HG03342 (cell line): ENCODE results near the gene ANTKMT.
"Not testable (repeated sequence)": the region's sequence is repeated elsewhere in the genome, so short reads cannot be mapped to it uniquely, and the experiment has no call there.

Experiments
- ATAC-seq: cut with Tn5 transposase; IDR thresholded peaks from one replicate; pipeline ENCODE4 v1.9.1; 2021; ENCODE audit warnings: mild to moderate bottlenecking, moderate library complexity; ENCODE audit not compliant: unreplicated experiment

Gene ANTKMT

DNA sequence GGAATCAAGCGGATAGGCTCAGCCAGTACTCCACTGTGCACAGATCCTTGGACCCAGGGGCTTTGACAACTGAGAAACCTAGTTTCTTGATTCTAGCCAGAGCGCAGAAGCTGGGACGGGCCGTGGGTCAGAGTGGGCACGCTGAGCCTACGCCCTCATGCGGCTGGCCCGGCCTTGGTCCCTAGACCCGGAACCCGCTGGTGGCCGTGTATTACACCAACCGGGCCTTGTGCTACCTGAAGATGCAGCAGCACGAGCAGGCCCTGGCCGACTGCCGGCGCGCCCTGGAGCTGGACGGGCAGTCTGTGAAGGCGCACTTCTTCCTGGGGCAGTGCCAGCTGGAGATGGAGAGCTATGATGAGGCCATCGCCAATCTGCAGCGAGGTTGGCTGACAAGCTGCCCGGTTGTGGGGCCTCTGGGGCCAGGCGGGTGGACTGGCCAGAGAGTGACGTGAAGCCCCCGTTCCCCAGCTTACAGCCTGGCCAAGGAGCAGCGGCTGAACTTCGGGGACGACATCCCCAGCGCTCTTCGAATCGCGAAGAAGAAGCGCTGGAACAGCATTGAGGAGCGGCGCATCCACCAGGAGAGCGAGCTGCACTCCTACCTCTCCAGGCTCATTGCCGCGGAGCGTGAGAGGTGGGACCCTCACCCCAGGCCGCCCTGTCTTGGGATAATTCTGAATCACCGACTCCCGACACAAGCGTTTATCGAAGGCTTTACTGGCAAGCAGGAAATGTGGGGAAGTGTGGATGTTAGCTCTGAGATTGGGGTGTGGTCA lies 39.8 kb upstream of the ANTKMT start:
- ATAC-seq = no peak

DNA sequence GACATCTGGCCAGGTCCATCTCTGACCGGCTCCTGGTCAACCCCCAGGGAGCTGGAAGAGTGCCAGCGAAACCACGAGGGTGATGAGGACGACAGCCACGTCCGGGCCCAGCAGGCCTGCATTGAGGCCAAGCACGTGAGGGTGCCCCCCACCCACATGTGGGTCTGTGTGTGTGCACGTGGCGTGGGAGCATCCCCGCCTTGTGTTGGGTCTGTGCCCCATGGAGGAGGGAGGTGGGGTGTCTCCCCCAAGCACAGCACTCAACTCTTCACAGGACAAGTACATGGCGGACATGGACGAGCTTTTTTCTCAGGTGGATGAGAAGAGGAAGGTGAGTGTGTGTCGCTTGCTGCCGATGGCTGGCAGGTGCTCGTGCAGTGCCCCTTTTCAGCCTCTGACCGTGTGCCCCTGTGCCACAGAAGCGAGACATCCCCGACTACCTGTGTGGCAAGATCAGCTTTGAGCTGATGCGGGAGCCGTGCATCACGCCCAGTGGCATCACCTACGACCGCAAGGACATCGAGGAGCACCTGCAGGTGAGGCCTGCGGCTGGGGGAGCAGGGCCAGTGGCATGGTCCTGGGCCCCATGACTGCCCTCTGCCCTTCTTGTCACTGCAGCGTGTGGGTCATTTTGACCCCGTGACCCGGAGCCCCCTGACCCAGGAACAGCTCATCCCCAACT lies 39.1 kb upstream of the ANTKMT start:
- no peak for ATAC-seq

DNA sequence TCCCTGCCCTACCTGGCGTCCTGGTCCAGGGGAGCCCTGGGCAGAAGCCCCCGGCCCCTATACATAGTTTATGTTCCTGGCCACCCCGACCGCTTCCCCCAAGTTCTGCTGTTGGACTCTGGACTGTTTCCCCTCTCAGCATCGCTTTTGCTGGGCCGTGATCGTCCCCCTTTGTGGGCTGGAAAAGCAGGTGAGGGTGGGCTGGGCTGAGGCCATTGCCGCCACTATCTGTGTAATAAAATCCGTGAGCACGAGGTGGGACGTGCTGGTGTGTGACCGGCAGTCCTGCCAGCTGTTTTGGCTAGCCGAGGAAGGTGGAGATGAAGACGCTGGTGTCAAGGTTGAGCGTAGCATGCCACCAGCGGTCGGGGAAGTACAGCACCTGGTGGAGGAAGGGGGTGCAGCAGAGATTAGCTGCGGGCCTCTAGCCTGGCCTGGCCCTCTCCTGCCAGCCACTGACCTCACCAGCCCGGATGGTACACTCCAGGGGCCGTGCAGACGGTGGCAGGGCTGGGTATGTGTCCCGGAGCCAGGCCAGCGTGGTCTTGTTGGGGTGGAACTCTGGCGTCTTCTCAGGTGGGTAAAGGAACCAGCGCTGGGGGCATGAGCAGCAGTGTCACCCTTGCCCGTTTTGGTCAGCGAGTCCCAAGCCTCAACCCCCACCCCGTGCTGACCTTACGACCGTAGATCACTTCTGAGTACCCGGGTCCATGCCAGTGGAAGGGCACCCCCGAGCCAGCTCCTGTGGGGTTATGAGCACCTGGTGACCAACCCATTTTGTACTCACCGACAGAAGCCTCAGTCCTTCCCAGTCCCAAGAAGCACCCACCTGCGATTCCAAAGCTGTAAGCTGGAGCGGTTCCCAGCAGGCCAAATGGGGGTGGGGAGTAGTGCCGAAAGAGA lies 38.2 kb upstream of the ANTKMT start:
- no peak for ATAC-seq

DNA sequence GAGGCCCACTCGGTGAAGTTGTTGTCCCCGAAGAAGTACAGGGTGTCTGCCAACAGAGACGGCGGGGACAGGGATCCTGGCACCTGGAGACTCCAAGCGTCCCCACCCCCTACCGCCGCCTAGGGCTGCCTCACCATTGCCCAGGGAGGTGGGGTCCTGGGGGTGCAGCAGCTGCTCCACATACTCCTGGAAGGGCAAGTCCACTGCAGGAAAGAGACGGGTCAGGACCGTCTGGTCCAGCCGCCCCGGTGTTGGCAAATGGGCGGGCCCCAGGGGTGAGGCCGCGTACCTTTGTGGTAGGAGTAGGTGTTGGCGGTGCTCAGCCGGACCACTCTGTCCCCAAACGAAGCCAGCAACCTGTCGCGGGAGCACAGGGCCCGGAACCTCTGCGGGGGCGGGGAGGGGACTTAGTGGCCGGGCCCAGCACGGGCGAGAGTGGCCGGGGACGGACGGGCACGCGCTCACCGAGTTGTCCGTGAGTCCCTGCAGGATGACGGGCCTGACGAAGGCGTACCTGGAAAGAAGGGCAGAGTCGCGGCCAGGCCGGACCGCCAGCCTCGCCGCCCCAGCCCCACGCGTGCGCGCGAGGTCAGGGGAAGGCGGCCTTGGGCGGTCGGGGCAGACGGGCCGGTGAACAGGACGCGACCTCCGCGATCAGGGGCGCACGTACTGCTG lies 37.4 kb upstream of the ANTKMT start:
- no peak for ATAC-seq

DNA sequence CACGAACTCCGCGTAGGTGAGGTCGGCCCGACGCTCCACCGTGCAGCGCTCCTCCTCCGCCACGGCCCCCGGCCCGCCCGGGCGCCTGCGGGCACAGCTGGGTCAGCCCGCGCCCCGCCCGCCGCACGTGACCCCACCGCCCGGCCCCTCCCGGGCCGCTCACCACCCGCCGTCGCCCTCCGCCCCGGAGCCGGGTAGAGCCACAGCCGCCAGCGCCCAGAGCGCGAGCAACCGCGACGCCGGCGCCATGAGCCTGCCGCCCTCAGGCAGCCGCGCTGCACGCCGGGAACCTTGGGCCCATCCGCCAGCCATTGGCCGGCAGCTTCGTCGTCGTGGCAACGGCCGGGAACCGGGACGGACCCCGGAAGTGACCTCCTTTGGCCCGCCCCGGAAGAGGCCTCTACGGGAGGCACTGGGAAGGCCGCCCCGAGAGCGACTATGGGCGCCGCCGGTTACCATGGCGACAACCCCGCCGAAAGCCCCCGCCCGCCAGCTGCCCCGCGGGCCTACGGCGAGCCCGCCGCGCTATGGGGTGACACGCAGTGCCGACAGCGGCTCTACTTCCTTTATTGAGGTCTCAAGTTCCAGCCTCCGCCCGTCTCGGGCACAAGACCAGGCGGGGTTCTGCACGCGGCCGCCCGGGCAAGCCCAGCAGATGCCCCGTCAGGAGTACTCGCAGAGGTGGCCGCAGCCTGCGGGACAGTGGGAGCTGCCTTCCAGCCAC lies 36.7 kb upstream of the ANTKMT start, which contains the start of gene JMJD8:
Gene JMJD8 (minus strand): TSS at position 264 of the 724 bp plus-strand sequence. CDS start 15 bp downstream, at position 249.
- peak; percentile 61 for ATAC-seq

DNA sequence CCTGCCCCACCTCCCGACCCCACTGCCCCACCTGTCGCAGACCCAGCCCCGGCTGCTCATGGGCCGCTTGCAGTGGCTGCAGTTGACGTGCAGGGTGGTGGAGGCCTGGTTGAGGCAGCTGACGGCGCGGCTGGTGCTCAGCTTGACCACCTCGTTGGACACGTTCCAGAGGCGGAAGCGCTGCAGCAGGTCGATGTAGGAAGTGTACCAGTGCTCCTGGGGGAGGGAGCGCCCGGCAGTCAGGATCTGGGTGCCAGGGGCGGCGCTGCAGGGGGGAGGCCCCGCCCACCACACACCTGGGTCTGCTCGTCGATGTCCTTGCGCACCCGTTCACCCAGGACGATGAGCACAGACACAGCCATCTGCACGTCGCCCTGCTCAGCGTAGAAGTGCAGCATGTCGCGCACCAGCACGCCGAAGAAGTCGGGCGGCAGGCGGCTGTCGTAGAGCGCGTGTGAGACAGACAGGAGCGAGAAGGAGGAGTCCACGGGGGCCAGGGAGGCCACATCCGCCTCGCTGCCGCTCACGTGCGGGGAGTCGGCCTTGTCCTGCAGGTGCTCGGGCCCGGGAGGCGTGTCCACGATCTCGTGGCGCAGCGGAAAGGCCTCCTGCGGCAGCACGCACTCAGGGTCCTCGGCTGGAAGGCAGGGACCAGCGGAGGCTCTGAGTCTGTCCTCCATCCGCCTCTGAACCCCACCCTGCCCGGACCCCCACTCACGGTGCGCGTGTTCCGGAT lies 35.8 kb upstream of the ANTKMT start:
- ATAC-seq = no peak

DNA sequence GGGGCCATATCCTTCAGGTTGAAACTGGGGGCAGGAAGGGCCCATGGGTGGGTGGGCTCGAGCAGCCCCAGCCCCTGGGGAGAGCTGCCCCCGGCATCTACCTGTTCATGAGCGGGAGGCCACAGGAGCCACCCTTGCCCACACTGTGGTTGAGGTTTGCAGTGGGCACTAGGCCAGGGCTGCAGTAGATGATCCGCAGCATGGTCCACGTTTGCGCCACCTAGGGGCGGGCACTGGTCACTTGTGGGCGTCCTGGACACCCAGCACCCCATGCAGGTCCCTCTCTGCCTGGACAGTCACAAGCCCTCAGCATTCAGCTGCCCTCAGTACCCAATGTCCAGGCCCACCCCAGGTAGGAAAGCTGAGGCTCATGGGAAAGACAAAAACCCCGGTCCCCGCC lies 35.0 kb upstream of the ANTKMT start:
- no peak for ATAC-seq

DNA sequence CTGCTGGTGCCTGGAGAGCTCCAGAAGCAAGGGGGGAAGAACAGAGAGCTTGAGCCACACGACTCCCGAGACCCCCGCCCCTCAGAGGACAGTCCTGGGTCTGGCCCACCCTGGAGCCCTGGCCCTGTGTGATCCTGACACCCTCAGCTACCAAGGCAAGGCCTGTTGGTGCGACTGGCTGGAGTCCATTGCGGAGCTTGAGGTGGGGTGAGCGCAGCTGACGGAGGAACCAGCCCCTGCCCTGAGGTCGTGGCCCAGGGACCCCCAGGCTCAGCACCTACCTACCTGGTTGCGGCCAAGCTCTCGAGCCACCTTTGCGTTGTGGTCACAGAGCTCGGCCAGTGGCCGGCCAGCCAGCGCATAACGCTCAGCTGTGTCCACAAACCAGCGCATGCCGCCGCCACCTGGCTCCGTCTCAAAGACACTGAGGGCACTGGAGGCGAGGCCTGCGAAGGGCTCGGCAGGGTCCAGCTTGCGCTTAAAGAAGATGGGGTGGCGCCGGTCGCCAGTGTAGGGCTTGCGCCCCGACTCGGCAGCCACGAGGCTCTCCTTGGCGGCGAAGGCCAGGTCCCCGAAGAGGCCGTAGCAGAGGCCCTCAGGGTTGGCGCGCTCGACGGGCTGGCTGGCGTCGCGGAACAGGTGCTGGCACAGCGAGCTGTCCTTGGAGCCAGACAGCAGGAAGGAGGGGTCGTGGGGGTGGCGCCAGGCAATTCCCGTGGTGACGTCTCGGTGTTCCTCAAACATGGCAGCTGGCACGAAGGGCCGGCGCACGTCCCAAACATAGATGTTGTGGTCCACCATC lies 34.3 kb upstream of the ANTKMT start:
- no peak for ATAC-seq

DNA sequence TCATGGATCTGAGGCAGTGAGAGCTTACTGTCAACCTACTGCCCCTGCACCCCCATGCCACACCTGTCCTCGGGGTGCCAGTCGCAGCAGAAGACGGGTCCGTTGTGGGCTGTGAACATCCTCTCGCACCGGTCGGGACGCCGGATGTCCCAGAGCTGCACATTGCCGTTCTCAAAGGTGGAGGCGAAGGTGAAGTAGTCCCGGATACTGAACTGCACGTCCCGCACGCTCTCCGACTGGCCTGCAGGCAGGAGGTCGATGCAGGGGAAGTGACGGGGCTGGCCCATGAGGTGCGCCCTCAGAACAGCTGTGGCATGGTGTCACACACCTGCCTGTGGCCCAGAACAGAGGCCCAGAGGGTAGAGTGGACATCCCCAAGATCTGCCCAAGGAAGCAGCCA lies 33.4 kb upstream of the ANTKMT start:
- no peak for ATAC-seq

DNA sequence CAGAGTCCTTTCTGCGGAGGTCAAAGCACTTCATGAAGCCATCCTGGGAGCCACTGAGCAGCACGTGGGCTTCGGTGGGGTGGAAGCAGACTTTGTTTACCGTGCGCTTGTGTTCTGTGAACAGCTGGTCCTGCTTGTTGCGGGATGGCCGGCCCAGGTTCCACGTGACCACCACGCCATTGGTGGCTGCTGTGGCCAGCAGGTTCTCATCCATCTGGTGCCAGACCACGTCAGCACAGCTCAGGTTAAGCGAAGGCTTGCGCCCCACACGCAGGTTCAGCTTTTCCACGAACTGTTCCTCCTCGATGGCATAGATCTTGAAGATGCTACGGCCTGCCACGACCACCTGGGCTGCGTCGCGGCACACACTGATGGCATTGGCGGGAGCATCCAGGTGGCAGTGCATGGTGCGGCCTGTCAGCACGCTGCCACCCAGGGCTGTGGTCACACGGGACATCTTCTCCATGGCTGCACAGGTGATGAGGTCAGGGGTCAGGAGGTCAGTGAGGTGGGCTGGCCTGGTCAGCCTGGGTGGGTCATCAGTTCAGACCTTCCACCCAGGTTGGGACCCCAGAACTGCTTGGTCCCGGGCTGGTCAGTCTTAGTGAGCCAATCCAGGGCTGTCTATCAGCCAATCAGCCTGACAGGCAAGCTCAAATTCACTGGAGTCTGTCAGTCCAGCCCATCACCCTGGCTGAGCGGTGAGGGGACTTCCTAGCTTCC lies 31.6 kb upstream of the ANTKMT start:
- no peak for ATAC-seq

DNA sequence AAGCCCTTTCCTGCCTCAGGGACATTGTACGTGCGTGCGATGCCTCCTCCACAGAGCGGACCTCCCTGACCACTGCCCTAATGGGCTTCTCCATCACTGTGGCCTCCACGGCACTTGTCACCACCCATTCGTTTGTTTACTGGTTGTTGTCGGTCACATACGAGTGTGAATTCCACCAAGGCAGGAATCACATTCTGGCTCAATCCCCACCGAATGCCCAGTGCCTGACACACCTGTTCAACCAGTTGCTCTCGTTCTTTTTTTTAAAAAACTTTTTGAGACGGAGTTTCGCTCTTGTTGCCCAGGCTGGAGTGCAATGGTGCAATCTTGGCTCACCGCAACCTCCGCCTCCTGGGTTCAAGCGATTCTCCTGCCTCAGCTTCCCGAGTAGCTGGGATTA lies 29.7 kb upstream of the ANTKMT start:
- ATAC-seq = not testable (repeated sequence)

DNA sequence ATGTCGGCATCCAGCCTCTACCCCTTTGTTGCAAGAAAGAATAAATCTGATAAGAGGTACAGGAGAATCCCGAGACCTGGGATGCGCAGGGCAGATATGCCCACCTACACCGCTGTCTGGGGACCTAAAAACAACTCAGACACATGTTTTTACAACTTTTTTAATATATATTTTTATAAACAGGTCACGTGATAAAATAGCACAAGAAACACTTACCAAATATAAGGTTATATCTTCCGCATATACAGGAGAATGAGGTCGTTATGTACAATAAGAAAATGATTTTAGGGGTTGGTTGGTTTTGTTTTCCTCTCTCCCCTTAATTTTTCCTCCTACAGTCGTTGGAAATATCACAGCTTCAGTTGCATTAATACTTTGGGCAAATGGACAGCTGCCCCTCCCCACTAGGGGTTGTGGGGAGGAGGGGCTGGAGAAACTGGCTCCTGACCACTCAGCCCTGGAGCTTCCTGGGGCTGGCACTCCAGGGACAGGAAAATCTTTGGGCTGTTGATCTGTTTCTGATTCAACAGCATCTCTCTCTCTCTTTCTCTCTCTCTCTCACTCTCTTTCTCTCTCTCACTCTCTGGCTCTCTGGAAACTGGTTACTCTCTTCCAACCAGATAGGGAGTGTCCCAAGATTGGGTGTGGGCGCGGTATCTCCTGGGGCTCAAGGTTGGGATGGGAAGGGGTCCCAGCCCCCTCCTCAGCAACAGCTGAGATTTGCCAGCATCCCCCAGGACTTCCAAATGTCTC lies 28.4 kb upstream of the ANTKMT start:
- no peak for ATAC-seq

DNA sequence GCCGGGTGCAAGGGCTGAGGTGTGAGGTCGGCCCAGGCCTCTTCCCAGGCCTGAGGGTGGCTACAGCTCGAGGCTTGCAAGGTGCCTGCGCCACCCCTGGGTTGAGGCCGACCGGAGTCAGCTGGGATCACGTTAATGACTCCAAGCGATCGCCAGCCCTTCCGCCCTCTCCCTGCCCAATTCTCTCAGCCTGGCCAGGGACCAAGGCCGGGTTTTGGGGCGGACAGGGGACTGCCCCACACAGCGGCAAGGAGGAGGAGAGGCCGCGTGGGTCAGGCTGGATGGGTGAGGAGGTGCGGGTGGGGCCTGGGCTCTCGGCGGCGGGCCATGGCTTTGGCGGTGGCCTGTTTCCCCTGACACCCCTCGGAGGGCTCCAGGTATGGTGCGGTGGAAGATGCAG lies 27.6 kb upstream of the ANTKMT start:
- ATAC-seq = no peak

DNA sequence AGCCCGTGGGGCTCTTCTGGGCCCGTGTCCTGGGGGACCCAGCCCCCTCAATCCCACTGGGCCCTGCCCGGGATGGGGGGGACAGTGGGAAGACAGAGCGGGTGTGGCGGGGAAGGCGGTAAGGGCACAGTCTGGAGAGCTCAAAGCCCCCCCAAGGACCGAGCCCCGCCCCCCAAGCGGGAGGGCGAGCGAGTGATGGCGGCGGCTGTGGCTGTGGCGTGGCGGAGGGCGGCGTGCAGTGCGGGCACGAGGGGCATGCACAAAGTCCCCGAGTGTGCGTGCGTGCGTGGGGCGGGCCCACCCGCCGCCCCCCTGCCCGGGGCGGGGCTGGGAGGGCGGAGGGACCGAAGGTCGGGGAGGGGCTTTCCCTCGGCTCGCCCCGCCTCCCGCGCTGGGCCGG lies 27.2 kb upstream of the ANTKMT start:
- ATAC-seq = no peak

DNA sequence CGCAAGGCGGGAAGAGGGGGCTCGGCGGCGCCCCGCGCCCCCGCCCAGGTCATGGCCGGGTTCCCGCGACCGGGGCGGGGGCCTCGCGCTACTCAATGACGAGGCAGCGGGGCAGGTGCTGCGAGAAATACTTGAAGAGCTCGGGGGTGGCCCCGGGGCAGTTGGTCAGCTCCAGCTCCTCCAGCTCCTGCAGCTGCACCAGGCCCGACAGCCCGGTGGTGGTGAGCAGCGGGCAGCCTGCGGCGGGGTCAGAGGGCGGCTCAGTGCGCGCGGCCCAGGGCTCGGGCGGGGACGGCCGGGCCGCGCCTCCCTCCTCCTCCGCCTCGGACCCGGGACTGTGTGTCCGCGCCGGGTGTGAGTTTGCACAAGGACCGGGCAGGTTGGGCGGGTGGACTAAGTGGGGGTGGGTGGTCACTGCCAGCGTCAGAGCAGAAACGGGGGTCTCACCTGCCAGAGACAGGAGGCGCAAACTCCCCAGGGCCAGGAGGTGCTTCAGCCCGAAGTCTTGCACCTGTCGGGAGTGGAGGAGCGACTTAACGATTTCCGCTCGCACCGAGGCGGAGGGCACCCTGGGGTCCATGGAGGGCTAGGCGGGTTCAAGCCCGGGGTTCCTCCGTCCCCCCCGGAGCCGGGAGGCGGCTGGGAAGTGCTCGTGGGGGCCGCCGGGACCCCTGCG lies 26.6 kb upstream of the ANTKMT start:
- ATAC-seq = no peak

DNA sequence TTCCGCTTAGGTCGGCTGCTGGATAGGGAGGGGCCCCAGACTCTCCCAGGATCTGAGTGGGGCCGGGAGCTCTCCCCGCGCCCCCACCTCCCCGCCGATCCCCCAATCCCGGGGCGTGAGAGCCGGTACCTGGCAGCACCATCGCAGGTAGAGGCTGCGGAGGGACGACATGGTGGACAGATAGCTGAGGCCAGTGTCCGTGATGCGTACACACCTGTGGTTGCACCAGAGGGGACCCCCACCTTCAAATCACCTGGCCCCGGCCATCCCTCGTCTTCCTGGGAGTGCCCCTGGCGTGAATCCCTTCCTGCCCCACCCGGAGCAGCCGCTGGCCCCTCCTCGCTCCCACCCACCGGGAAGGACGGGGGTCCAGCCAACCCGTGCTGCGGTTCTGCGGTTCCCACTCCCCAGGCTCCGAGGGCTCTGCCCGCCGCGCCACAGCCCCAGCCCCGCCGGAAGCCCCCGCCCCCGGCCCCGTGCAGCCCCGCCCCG lies 26.0 kb upstream of the ANTKMT start:
- ATAC-seq = no peak
